ENCODE measurements around the gene OGG1.
A peak's percentile ranks its signal among the peaks of the same experiment; 100 is the strongest.

The OGG1 gene

DNA sequence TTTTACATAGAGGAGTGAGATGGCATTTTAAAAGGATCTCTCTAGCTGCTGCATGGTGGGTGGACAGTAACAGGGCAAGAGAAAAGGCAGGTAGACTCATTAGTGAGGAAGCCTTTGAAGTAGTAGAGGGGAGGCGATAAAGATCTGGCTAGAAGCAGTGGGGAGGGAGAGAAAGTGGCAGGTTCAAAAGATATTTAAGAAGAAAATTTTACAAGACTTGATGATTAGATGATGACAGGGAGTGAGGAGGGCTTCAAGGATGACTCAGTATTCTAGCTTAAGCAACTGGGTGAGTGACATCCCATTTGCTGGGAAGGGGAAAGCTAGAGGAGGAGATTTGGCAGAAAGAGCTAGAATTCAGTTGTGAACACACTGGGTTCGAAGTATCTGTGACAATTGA is 22.0 kb upstream of the OGG1 start:
- DNase-seq (ENCODE audit: low spot score), result no peak

GRCh38 chr3:9729419-9729818 is 20.3 kb upstream of the OGG1 start:
- no peak for DNase-seq (ENCODE audit: low spot score)

DNA sequence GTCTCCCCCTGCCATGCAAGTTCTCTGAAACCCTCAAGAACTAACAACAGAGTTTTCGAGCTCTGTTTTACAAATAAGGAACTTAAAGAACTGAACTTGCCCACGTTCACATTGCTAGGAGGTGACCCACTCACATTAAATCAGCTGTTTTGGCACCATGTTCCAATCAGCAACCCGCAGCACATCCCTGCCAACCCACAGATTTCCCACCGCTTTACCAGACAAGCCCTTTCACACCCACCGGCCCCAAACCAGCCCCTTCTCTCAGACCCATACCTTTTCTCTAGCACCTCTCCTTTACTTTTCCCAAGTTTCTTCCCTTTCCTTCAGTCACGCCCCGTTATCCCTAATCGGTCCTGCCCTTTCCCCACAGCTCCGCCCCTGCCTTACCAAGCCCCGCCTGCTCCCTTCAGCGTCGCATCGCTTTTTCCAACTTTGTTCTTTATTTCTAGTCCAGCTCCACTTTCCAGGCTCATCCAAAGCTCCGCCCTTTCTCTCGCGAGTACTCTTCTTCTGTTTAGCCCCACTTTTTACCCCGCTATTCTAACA is 19.0 kb upstream of the OGG1 start:
- no peak for DNase-seq (ENCODE audit: low spot score)

DNA sequence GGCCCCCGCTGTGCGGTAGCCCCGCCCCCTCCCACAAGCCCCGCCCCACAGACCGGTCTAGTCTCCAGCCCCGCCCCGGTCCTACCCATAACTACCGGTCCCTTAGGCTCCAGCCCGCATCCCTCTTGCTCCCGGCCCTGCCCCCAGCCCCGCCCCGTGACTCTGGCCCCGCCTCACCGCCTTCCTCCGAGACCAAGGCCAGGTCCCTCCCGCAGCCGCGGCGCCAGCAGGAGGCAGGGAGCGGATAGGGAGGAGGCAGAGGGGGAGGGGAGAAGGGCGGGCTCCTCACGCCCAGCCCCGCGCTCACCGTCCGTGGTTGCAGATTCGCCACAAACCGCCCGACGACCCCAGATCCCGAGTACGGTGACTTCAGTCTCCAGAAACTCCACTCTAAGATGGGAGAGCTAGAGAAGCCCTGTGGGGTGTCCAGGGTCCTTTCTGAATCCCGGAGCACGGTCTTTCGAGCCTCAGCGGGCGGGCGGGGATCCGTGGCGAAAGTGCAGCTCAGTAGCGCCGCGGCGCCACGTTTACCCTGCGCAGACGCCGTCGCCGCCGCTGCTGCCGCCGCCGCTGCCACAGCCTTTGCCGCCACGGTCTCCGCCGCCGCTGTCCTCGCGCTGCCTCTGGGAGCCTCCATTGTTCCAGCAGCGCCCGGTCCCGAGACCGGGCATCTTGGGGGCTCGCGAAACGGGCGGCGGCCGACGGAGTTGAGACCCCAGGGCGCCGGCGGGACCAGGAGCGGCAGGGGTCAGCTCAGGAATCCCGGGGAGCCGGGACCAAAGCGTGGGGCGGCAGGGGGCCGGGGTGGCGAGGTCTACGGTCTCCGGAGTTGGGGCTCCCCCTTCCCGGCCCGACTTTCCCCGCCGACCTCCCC is 18.3 kb upstream of the OGG1 start, which contains the start of gene BRPF1:
TSS of gene BRPF1 (plus strand) at position 530 of the 874 bp plus-strand sequence. CDS start 2,406 bp downstream, outside the sequence.
- peak; percentile 98 for DNase-seq (ENCODE audit: low spot score)

- DNase-seq (ENCODE audit: low spot score), result no peak
Measured at GRCh38 chr3:9732080-9732739, 17.5 kb upstream of the OGG1 start.

DNA sequence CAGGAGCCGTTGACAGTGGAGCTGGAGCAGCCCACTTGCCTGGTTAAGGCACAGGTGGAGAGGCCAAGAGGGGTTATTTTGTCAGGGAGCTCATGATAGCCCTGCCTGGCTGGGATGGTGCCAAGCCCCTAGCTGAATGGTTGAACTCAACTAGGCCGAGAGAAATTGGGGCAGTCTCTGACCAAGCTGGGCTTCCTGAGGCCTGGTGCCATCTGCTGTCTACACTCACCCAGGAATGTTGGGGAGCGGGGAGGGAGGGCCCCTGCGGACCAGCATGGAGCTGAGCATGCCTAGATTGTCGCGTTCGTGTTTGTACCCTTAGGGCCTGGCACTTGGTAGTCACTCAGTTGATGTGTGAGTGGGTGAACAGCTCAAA is 17.0 kb upstream of the OGG1 start:
- no peak for DNase-seq (ENCODE audit: low spot score)

DNA sequence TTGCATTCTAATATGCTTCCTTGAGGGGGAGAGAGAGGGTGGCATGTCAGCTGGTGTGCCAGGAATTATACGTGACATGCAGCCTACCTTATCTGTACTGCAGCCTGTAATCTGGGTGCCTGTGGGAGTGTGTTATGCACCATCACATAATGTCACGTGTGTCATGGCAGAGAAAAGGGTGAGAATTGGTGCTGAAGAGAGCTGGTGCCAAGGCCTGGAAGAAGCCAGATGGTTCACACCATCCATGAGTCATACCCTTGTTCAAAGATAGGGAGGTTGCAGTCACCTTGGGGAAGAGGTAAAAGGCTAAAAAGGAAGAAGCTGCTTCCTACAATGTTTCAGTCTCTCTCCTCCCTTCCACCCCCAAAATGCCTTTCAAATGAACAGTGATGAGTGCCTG is 12.9 kb upstream of the OGG1 start:
- DNase-seq (ENCODE audit: low spot score), result no peak

- DNase-seq (ENCODE audit: low spot score), result no peak
Measured at GRCh38 chr3:9739181-9739580, 10.6 kb upstream of the OGG1 start.

GRCh38 chr3:9742560-9742959 is 7.2 kb upstream of the OGG1 start:
- no peak for DNase-seq (ENCODE audit: low spot score)

GRCh38 chr3:9743548-9743947 is 6.2 kb upstream of the OGG1 start:
- DNase-seq (ENCODE audit: low spot score), result no peak

- no peak for DNase-seq (ENCODE audit: low spot score)
Measured at GRCh38 chr3:9744162-9744561, 5.6 kb upstream of the OGG1 start.

DNA sequence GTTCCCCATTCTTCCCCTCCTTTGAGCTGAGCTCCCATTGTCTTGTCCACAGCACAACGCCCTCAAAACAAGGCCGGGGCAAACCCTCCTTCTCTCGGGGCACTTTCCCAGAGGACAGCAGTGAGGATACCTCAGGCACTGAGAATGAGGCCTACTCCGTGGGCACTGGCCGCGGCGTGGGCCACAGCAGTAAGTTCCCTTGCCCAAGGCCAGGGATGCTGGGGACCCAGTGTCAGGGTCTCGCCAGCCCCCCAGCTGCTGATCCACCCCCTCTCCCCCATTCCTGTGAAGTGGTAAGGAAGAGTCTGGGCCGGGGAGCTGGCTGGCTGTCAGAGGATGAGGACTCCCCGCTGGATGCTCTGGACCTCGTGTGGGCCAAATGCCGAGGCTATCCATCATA is 4.2 kb upstream of the OGG1 start:
- DNase-seq (ENCODE audit: low spot score), result no peak

DNA sequence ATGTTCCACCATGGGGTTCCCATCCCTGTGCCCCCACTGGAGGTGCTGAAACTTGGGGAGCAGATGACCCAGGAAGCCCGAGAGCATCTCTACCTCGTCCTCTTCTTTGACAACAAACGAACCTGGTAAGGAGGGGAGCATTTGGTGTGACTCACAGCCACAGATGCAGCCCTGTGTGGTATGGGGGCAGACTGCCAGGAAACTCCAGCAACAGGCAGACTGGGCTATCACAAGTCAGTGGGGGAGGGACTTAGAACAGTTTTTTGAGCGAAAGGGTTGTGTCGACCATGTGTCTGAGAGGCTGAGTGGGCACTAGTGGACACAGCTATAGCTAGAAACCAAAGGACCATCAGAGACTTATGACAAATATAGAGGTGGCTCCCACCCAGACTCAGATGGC is 3.4 kb upstream of the OGG1 start:
- DNase-seq (ENCODE audit: low spot score), result no peak

DNA sequence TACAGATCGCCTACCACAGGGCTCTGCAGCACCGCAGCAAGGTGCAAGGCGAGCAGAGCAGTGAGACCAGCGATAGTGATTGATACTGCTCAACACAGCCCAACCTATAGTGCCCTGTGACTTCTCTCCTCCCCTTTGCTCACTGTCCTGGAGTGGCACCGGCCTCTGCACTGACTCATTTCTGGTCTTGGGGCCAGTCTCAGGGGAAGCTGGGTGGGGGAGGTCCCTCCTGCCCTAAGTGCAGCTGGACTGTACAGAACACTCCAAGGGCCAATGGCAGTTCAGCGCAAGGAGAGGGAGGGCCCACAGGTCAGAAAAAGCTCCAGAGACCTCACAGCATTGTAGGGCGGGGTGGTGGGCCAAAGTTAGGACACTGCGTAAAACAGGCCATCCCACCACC is 2.5 kb upstream of the OGG1 start:
- no peak for DNase-seq (ENCODE audit: low spot score)

GRCh38 chr3:9748031-9748430 is 1.7 kb upstream of the OGG1 start:
- DNase-seq (ENCODE audit: low spot score), result no peak

DNA sequence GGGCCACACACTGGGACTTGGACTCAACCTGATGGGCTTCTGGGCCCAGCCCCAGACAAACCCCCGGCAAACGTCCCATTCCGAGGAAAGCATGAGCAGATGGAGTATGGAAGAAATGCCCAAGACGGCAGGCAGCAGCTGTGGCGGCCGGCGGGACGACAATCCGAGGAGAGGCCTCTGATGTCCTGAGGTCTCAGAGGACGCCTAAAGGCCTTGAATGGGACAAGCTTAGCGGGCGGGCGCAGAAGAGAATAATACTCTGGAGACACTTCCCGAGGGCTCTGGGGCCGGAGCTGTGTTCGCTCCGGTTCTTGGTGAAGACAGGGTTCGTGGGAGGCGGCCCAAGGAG is 482 bp upstream of the OGG1 start:
- no peak for DNase-seq (ENCODE audit: low spot score)

DNA sequence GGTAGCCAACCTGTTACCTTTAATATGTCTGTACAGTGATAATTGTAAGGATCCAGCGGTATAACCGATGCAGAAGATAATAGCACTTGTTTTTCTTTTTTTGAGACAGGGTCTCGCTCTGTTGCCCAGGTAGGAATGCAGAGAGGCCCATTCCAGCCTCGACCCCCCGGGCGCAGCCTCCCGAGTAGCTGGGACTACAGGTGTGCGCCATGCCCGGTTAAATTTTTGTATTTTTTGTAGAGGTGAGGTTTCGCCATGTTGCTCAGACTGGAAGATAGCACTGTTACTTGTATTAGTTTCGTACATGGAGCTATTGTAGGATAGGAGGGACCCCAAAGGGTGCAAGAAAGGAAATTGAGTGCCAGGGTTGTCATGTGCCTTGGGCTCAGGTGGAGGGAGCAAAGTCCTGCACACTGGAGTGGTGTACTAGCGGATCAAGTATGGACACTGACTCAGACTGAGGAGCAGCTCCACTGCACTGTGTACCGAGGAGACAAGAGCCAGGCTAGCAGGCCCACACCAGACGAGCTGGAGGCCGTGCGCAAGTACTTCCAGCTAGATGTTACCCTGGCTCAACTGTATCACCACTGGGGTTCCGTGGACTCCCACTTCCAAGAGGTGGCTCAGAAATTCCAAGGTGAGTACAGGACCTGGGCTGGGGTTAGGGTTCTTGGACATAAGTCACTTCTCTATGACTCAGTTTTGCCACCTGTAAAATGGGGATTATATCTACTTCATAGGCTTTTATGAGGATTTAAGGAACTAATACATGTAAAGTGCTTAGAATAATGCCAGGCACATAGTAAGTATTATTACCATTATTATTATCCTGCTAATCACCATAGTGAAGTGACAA is 1.0 kb downstream of the OGG1 start:
- DNase-seq (ENCODE audit: low spot score), result no peak

DNA sequence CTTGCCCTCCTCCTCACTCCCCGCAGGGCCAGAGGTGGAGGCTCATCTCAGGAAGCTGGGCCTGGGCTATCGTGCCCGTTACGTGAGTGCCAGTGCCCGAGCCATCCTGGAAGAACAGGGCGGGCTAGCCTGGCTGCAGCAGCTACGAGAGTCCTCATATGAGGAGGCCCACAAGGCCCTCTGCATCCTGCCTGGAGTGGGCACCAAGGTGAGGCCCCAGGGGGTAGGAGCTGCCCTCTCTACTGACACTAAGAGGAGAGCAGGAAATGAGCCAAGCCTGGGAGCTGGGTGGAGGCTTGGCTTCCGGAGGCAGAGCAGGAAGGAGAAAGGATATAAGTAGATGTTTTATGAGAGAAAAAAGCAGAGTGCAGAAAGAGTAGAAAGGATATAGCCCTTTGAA is 4.9 kb downstream of the OGG1 start:
- no peak for DNase-seq (ENCODE audit: low spot score)

DNA sequence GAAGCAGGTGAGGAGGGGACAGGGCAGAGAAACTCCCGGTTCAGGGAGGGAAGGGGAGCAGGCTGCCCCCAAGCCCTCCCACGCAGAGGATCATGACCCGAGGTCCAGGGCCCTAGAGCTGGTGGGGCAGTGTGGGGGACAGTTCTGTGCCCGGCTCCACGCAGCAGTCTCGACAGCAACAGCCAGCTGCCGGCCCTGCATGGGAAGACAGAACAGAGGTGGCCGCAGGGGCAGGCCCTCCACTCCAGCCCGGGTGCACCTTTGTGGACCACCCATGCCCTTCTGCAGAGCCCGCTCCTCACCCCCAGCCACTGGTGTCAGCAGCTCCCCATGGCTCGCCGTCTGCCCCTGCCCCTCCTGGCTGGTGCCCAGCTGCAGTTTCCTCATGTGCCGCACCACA is 7.7 kb downstream of the OGG1 start:
- DNase-seq (ENCODE audit: low spot score), result no peak

DNA sequence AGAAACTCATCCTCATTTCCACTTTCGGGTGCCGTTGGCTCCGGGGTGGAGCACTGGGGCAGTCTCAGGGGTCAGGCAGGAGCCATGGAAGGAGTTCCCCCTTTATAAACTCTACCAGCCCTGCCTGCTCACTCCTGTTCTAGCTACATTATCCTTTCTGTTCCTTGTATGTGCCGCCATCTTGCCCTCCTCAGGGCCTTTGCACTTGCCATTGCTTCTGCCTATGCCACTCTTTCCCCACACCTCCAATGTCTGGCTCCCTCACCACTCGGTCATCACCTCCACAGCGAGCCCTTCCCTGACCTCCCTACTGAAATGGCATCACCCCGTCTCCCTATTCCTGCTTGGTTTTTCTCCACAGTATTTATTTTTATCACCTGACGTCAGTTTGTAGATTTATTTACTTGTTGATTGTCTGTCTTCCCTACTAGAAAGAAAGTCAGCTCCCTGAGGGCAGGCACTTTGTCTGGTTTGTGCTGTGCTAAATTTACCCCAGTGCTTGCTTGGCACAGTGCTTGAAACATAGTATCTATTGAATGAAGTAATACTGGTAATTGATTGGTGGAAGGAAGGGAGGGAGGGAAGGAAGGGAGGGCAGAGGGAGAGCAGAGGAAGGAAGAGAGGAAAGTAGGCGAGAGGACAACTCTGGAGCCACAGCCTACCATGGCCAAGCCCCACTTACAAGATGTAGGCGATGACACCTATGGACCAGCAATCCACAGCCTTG is 11.2 kb downstream of the OGG1 start:
- DNase-seq (ENCODE audit: low spot score), result no peak

DNA sequence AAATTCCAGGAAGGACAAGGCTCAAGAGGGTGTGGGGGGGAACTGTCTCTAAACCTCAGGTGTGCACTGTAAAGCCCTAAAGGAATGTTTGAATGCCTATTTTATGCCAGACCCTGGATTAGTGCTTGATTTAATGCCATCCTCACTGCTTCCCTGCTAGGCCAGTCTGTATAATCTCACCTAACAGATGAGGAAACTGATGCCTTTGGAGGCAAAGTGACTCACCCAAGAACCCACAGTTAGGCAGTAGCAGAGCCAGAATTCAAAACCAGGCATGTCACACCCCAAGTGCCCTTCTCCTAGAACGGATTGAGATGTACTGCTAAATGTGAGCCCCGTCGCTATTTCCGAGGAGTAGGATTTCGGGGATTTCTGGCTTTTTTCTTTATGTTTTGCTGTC is 12.2 kb downstream of the OGG1 start:
- DNase-seq (ENCODE audit: low spot score), result no peak

DNA sequence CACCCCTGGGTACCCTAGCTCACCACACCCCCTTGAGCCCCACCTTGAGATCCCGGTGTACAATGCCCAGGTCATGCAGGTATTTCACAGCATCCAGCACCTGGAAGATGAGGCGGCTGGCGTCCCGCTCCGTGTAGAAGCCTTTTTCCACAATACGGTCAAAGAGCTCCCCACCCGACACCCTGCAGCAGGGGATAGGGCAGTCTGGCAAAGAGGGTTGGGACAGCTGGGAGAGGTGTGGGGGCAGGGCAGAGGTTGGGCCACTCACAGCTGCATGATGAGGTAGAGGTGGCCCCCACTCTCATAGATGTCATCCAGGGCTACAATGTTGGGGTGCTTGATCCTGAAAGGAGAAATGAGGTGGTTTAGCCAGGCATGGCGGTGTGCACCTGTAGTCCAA is 13.1 kb downstream of the OGG1 start:
- DNase-seq (ENCODE audit: low spot score), result no peak

All from COLO829 (cell line).